Posterior vena cava (tissue), 2 donors: ENCODE measurements around the gene MEST. TPM values are rescaled to one million over a fixed set of nuclear protein-coding genes. Genes with fewer than 3 reads are reported as not detected.
"Not testable (repeated sequence)": the region's sequence is repeated elsewhere in the genome, so short reads cannot be mapped to it uniquely, and the experiment has no call there.

ENCODE experiments used
- DNase-seq: peaks from one replicate; pipeline ENCODE4 v3.0.0-alpha.2; 2020; ENCODE audit warnings: low spot score
- intact Hi-C, 2 donors: fragments of 100-400 bp; cut with DNase I; formaldehyde crosslinking; loops; one replicate each; pipeline versions ENCODE4 v1.14.1 to v1.14.2; 2022 to 2023
- total RNA-seq, 2 donors: library from RNA; stranded (reverse); fragmentation: NEBNext Ultra II Directional; extraction: Animal tissue kit (Norgen Biotek cat#: 25700); gene quantifications; one replicate each; pipeline ENCODE4 v1.2.1, GENCODE V29; 2021
- donor health status: DM: yes; HTN: yes; CAD: no.
- donor health status: DM: yes; HTN: yes; CAD: no.

Gene MEST
- total RNA-seq, 2 donors from 2014 or later = 6.0 to 19.8 TPM

GRCh38 chr7:130506358-130506757, 14.5 kb downstream of the MEST start:
- no peak for DNase-seq
- intact Hi-C loops = no loop called here

DNA sequence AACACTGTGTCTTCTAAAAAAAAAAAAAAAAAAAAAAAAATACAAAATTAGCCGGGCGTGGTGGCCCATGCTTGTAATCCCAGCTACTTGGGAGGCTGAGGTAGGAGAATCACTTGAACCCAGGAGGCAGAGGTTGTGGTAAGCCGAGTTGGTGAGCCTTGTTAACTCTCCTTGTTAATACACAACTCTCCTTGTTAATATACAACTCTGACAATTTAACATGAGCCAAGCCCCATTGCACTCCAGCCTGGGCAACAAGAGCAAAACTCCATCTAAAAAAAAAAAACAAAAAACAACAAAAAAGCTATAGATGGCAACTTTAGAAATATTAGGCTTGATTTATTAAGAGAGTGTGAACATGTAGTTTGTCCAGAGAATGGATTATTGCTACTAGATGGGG, 20.2 kb downstream of the MEST start:
- DNase-seq, intact Hi-C loops: not testable (repeated sequence)

DNA sequence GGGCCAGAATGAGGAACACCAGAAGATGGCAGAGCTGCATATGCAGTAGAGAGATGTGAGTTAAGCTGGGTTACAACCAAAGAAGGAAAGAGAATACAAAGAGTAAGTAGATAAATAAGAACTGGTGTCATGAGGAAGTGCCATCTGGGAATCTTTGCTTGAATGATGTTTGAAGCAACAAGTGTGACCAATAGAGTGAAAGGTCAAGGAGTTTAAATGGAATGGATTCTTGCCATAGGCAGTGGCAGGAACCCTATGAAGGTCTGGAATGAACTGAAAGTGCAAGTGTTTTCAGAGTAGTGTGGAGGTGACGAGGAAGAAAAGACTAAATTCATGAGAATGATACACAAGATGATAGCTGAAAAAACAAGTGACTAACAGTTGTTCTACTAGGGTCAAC, 21.6 kb downstream of the MEST start:
- intact Hi-C loops = no loop called here
- no peak for DNase-seq

GRCh38 chr7:130515315-130516040, 23.6 kb downstream of the MEST start:
- intact Hi-C loops = no loop called here
- DNase-seq = no peak

GRCh38 chr7:130521258-130521951, 29.5 kb downstream of the MEST start:
- intact Hi-C loops = no loop called here
- DNase-seq = no peak

GRCh38 chr7:130523519-130524125, 31.7 kb downstream of the MEST start:
- DNase-seq, intact Hi-C loops: not testable (repeated sequence)

DNA sequence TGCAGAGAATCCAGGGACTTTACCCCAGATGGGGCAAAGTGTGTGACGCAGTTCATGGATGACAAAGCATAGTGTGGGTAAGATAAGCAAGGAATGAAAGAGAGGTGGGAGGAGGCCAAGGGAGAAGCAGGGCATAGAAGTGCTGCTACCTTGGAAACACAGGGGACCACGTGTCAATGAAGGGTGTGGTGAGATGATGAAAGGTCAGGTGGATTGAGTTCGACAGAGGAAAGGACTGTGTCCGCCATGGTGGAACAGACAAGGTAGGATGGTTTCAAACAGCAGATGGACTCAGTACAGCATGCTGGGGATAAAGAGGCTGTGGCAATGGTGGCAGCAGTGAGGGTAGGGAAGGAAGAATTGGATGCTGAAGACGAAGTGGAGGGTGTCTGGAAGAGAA, 32.7 kb downstream of the MEST start:
- DNase-seq = no peak

DNA sequence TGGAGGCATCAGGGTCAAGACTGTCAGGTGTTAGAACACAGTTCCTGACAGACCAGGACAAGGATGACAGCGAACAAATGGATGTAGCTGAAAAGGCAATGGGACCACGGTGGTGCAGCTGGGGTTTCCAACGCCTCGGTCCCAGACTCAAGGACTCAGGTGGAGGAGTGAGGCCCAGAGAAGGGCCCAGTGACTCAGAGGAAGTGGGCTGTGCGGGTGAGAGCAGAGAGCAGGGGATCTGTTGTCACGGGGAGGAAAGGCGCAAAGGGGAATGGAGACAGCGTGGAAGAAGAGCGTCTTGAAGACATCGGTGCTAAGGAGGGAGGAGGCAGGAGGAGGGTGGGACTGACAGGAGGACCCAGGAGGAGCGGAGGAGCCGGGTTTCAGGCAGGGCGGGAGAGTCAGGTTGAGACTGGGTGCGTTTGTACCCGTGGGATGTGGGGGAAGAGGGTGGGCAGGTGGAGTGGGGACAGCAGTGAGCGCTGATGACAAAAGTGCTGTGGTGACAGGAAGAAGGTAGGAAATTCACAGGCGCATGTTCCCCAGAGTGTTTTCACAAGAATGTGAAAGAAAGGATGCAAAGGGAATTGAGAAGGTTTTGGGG, 36.0 kb downstream of the MEST start:
- intact Hi-C loops, DNase-seq: not testable (repeated sequence)

More for the DNA sequence above, 32.7 kb downstream of the MEST start:
- intact Hi-C loops = no loop called here

- intact Hi-C loops = no loop called here
- DNase-seq = no peak
Measured at GRCh38 chr7:130529417-130529816, 37.5 kb downstream of the MEST start.

DNA sequence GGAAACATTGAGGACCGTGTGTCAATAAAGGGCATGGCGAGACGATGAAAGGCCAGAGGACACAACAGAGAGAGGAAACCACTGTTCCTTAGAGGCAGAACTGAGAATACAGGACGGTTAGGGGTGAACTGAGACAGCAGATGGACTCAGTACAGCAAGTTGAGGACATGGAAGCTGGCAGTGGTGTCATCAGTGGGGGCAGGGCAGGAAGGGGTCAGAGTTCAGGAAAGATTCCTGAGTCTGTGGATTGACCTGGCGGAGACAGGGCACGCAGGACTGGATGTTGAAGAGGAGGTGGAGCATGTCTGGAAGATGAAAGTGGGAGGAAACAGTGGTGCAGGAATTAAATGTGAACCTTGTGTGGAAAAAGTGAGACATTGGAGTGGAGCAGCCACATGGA, 46.0 kb downstream of the MEST start:
- intact Hi-C loops, DNase-seq: not testable (repeated sequence)

- DNase-seq, intact Hi-C loops: not testable (repeated sequence)
Measured at GRCh38 chr7:130541287-130541686, 49.4 kb downstream of the MEST start.

- intact Hi-C loops, DNase-seq: not testable (repeated sequence)
Measured at GRCh38 chr7:130542297-130542696, 50.4 kb downstream of the MEST start.

DNA sequence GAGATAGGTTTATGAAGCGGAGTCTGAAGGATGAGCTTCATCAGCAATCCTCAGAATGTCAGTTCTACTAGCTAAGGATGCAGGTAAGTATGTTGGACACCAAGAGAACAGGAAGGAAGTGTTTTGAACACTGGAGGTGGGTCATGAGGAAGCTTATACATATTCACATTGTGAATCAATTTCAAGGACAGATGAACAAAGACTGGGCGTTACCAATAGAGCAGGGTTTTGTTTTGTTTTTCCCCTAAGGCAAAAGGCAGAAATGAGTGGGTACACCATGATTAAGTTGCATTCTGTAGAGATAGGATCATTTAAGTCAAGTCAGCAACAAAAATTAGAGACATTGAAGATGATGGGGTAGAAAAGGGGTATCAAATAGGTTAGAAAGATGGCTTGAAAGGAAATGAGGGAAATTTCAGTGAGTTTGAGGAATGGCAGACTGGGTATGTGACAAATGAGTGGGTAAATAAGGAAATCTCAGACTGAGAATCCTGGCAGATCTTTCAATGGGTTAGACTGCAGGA, 51.7 kb downstream of the MEST start:
- DNase-seq = no peak
- intact Hi-C loops = no loop called here

GRCh38 chr7:130544356-130544755, 52.5 kb downstream of the MEST start:
- intact Hi-C loops = no loop called here
- no peak for DNase-seq

DNA sequence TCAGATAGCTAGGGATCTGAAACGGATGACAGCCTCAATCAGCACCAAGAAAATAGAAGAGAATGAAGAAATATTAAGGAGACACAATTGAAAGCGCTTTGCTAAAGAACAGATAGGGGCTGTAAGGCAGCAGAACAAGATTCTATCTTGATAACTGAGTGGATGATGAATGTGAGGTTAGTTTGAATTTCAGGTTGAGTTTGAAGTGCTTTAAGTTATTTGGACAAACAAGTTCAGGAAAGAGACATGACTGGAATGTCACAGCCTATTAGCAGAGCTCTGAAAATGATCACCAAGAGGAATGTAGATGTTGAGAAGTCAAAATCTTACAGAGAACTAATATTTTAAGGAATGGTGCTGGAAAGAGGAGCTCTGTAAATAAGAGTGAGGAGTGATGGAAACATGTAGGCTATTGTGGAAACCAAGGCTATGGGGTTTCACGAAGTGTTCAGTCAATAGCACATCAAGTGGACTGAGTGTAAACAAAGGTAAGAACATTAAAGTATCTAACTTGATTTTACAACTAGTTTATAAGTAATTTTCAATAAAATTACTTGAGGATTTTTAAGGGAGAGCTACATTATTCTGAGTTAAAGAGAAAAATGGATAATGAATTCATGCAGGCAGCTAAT, 61.6 kb downstream of the MEST start:
- intact Hi-C loops = no loop called here
- DNase-seq = no peak

DNA sequence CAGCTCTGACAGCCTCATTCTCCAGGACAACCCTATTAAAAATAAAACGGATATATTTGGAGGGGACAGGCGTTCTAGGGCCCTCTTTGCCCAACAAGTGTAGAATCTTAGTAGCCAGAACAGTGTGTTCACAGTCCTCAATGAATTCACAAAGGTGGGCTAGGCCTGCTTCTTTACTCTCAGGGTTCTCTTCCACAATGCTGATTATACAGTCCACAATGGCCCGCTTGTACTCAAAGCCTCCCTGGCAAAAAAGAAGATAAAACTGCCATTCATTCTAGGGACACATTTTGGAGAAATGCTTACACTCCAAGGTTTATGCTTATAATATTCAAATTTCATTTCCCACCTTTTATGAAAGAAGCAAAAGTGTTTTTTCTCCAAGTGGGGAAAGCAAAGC, 62.6 kb downstream of the MEST start:
- intact Hi-C loops = no loop called here
- DNase-seq = no peak
